ENCODE data around the gene SHROOM3.

DNA sequence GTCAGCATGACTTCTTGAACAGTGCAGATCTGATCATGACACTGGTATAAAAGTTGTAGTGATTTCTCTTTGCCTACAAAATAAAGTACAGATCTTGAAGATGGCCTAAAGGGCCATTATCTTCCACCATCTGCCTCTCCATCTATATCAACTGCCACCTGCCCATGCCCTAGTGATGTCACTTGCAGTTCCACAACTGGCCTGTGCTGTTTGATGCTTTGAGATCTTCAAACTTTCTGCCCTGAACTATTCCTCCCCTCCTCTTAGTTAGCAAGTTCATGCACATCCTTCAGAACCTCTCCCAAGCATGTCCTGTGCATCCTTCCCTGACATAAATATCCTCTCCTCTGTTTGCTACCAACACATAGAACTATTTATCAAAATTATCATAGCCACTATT, 245.9 kb downstream of the SHROOM3 start:
- TF ChIP-seq CTCF (conservative IDR thresholded peaks at IDR 0.05 in 1 of 2, IDR thresholded peaks at IDR 0.05 in 1 of 2; ENCODE audit: extremely low read depth in 1 of 2, insufficient read depth in 1 of 2, low read depth in 1 of 2, low read length in 2 of 2) (peak in 1 of 2 donors; percentile 33), EZH2 (IDR thresholded peaks at IDR 0.05; ENCODE audit: borderline replicate concordance, low read length) (no peak)

All from mammary epithelial cell (primary cell).